B cell (primary cell): ENCODE measurements around the gene KCNQ1OT1.

Experiments used
- CTCF ChIP-seq: fragments of 200-600 bp; IDR thresholded peaks from one replicate; pipeline ENCODE4 v1.8.0; 2022; ENCODE audit warnings: antibody characterized with exemption, mild to moderate bottlenecking
- EZH2 ChIP-seq: IDR thresholded peaks from 2 replicates; pipeline ENCODE4 v1.6.1; 2012; ENCODE audit warnings: borderline replicate concordance, low read depth, mild to moderate bottlenecking, moderate library complexity, low read length; ENCODE audit not compliant: insufficient read depth, poor library complexity, severe bottlenecking

GRCh38 chr11:2585566-2586086 lies 114.2 kb downstream of the KCNQ1OT1 start:
- no peak for TF ChIP-seq CTCF
- TF ChIP-seq EZH2: no peak
